Liver (tissue), 9 donors: ENCODE measurements around the gene FKBP15. TPM values are rescaled to one million over a fixed set of nuclear protein-coding genes. Genes with fewer than 3 reads are reported as not detected.
A peak's percentile ranks its signal among the peaks of the same experiment; 100 is the strongest.

Experiments used
- DNase-seq: peaks from one replicate; pipeline ENCODE4 v3.0.0-alpha.2; 2017; ENCODE audit warnings: low spot score
- H3K27ac ChIP-seq, 2 donors: one replicate each; pipeline ENCODE4 v1.7.0; 2013; ENCODE audit warnings: inconsistent platforms in 2 of 2, low read length in 2 of 2, control low read depth in 1 of 2, low read depth in 1 of 2, mild to moderate bottlenecking in 1 of 2
- H3K27me3 ChIP-seq, 4 donors: one replicate each; pipeline versions ENCODE4 v1.6.1 to v1.7.0; 2013; ENCODE audit warnings: low read length in 3 of 4, inconsistent platforms in 1 of 4, mild to moderate bottlenecking in 1 of 4, moderate library complexity in 1 of 4; ENCODE audit not compliant: control insufficient read depth in 4 of 4, insufficient read depth in 4 of 4
- H3K36me3 ChIP-seq, 4 donors: one replicate each; pipeline versions ENCODE4 v1.6.1 to v1.7.0; 2013; ENCODE audit warnings: low read length in 3 of 4, mild to moderate bottlenecking in 3 of 4, low read depth in 1 of 4, moderate library complexity in 1 of 4; ENCODE audit not compliant: control insufficient read depth in 4 of 4, insufficient read depth in 3 of 4
- H3K4me1 ChIP-seq, 4 donors: one replicate each; pipeline versions ENCODE4 v1.6.1 to v1.7.0; 2013; ENCODE audit warnings: low read length in 3 of 4, mild to moderate bottlenecking in 3 of 4, moderate library complexity in 1 of 4; ENCODE audit not compliant: control insufficient read depth in 4 of 4, insufficient read depth in 4 of 4
- H3K4me3 ChIP-seq, 3 donors: one replicate each; pipeline versions ENCODE4 v1.6.1 to v1.7.0; 2013; ENCODE audit warnings: low read length in 3 of 3, control low read depth in 1 of 3, low read depth in 1 of 3, mild to moderate bottlenecking in 1 of 3
- H3K9ac ChIP-seq, 2 donors: one replicate each; pipeline ENCODE4 v1.7.0; 2013; ENCODE audit warnings: low read length in 2 of 2, mild to moderate bottlenecking in 2 of 2, moderate library complexity in 2 of 2, control low read depth in 1 of 2, low read depth in 1 of 2
- H3K9me3 ChIP-seq, 4 donors: one replicate each; pipeline versions ENCODE4 v1.6.1 to v1.7.0; 2013; ENCODE audit warnings: low read length in 3 of 4; ENCODE audit not compliant: control insufficient read depth in 4 of 4
- EGR1 ChIP-seq, 2 donors: IDR thresholded peaks; 2 replicates each; pipeline ENCODE4 v1.6.1; 2016 to 2018; ENCODE audit warnings: antibody characterized with exemption in 2 of 2, low read depth in 2 of 2
- FOXA1 ChIP-seq: IDR thresholded peaks from 2 replicates; pipeline ENCODE4 v1.6.1; 2016; ENCODE audit warnings: antibody characterized with exemption
- FOXA2 ChIP-seq: IDR thresholded peaks from 2 replicates; pipeline ENCODE4 v1.6.1; 2016; ENCODE audit warnings: antibody characterized with exemption
- HNF4A ChIP-seq, 2 donors: conservative IDR thresholded peaks; 2 replicates each; pipeline ENCODE4 v1.6.1; 2016; ENCODE audit warnings: antibody characterized with exemption in 2 of 2, mild to moderate bottlenecking in 2 of 2
- HNF4G ChIP-seq: IDR thresholded peaks from 2 replicates; pipeline ENCODE4 v1.6.1; 2016; ENCODE audit warnings: antibody characterized with exemption
- JUND ChIP-seq, 2 donors: IDR thresholded peaks; 2 replicates each; pipeline ENCODE4 v1.6.1; 2016; ENCODE audit warnings: antibody characterized with exemption in 2 of 2
- NR2F2 ChIP-seq: IDR thresholded peaks from 2 replicates; pipeline ENCODE4 v1.6.1; 2016; ENCODE audit warnings: antibody characterized with exemption
- RAD21 ChIP-seq, 2 donors: IDR thresholded peaks; 2 replicates each; pipeline ENCODE4 v1.6.1; 2016; ENCODE audit warnings: antibody characterized with exemption in 2 of 2, mild to moderate bottlenecking in 2 of 2
- REST ChIP-seq: IDR thresholded peaks from 2 replicates; pipeline ENCODE4 v1.6.1; 2016; ENCODE audit warnings: antibody characterized with exemption, mild to moderate bottlenecking
- RXRA ChIP-seq, 2 donors: IDR thresholded peaks; 2 replicates each; pipeline ENCODE4 v1.6.1; 2017 to 2018; ENCODE audit warnings: antibody characterized with exemption in 2 of 2, mild to moderate bottlenecking in 1 of 2
- SP1 ChIP-seq: IDR thresholded peaks from 2 replicates; pipeline ENCODE4 v1.6.1; 2018; ENCODE audit warnings: antibody characterized with exemption, mild to moderate bottlenecking
- TAF1 ChIP-seq: conservative IDR thresholded peaks from 2 replicates; pipeline ENCODE4 v1.6.1; 2016; ENCODE audit warnings: antibody characterized with exemption, mild to moderate bottlenecking
- YY1 ChIP-seq: IDR thresholded peaks from 2 replicates; pipeline ENCODE4 v1.6.1; 2016; ENCODE audit warnings: antibody characterized with exemption, mild to moderate bottlenecking
- WGBS: extraction: QIAGEN DNeasy Blood & Tissue Kit; methylation state at CpG from one replicate; pipeline ENCODE4 v1.1.7; 2013; 5-methylcytosine and 5-hydroxymethylcytosine counted together
- polyA plus RNA-seq, 2 donors: library from polyadenylated mRNA; stranded (reverse) in 1 of 2; unstranded in 1 of 2; fragments of 200-250 nt in 1 of 2; fragments of >200 nt in 1 of 2; fragmentation: Nextera tagmentation in 1 of 2; extraction: Ambion mirVana in 1 of 2; gene quantifications; one replicate each; pipeline versions ENCODE4 v1.2.1 to v1.2.3, GENCODE V29; 2013 to 2015
- total RNA-seq, 2 donors: library from RNA; depleted of rRNA; stranded (reverse); fragments of >200 nt; gene quantifications; one replicate each; pipeline ENCODE4 v1.2.3, GENCODE V29; 2014
- TF ChIP-seq, protein P1 (sequence below): fragments of 150-350 bp; IDR thresholded peaks from 2 replicates; pipeline ENCODE4 v1.5.1; 2017; ENCODE audit warnings: improper control_type of control experiment, low read depth, low read length; ENCODE audit not compliant: missing input control
- TF ChIP-seq, protein P2 (sequence below): IDR thresholded peaks from 2 replicates; pipeline ENCODE4 v1.6.1; 2016; ENCODE audit warnings: antibody characterized with exemption
- donor health status: healthy.
- donor health status: healthy.
- donor health status: healthy.
- donor health status: healthy.
- donor health status: healthy.

The FKBP15 gene
- total and polyA plus RNA-seq, 4 donors, result 6.2 to 18.2 (median 12.9) TPM

DNA sequence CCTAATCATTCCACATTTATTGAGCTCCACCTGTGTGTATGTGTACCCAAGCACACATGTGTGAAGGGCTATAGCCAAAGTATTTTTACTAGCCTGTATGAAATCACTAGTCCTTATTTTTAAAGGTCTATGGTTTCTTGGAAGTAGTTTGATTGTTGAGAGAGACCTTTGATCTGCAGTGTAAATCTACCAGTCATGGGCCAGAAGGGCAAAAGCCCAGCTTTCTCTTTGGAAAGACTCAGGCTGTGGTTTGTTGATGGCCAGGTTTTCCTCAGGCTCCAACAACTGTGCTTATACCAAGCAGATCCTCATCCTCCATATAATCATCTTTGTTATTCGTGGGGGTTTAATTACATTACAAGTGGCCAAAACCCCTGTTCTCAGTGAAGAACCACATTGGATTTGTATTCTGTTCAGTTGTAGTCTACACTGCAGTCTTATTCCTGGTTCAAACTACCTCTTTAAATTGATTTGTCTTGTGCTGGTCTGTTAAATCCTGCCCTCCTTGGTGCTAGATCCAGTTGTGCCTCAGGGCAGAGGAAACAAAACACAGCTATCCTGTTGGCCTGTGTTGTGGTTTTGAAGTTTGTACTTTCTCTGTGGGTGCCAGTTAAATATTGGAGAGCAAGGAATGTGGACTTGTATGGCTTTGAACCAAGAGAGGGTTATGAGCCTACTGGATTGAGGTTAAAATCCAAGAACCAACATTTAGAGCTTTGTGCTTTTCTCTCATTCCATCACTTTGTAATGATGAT lies 41.0 kb upstream of the FKBP15 start:
- H3K4me3 ChIP-seq, result no peak overlapping the region
- no peaks in the 10 kb centered on the region for H3K27me3 ChIP-seq
- no peak overlapping the region for H3K9ac ChIP-seq
- WGBS, result 48% methylated on average over 1 of the region's 1 CpG
- peaks cover 1 to 39% (median 29%) of the 10 kb centered on the region in 4 donors for H3K4me1 ChIP-seq
- DNase-seq, result no peak
- peak overlapping the region; percentile 38 to 73 for H3K27ac ChIP-seq
- H3K9me3 ChIP-seq, result no peaks in the 10 kb centered on the region
- H3K36me3 ChIP-seq, result peaks cover 0 to 25% (median 16%) of the 10 kb centered on the region in 4 donors
- TF ChIP-seq TAF1, result peak; percentile 74
- TF ChIP-seq JUND (IDR thresholded peaks at IDR 0.05), result peak; percentile 35 to 48
- TF ChIP-seq FOXA2, result no peak
- peak; percentile 78 to 87 for TF ChIP-seq HNF4A (conservative IDR thresholded peaks at IDR 0.05)
- TF ChIP-seq, protein P1, sequence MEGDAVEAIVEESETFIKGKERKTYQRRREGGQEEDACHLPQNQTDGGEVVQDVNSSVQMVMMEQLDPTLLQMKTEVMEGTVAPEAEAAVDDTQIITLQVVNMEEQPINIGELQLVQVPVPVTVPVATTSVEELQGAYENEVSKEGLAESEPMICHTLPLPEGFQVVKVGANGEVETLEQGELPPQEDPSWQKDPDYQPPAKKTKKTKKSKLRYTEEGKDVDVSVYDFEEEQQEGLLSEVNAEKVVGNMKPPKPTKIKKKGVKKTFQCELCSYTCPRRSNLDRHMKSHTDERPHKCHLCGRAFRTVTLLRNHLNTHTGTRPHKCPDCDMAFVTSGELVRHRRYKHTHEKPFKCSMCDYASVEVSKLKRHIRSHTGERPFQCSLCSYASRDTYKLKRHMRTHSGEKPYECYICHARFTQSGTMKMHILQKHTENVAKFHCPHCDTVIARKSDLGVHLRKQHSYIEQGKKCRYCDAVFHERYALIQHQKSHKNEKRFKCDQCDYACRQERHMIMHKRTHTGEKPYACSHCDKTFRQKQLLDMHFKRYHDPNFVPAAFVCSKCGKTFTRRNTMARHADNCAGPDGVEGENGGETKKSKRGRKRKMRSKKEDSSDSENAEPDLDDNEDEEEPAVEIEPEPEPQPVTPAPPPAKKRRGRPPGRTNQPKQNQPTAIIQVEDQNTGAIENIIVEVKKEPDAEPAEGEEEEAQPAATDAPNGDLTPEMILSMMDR, result no peak
- peak in 1 of 2 donors; percentile 48 for TF ChIP-seq RAD21 (IDR thresholded peaks at IDR 0.05)
- TF ChIP-seq HNF4G, result peak; percentile 48
- TF ChIP-seq SP1, result peak; percentile 75
- TF ChIP-seq EGR1 (IDR thresholded peaks at IDR 0.05; ENCODE audit: low read depth in 2 of 2), result no peak
- TF ChIP-seq YY1, result peak; percentile 48
- TF ChIP-seq, protein P2, sequence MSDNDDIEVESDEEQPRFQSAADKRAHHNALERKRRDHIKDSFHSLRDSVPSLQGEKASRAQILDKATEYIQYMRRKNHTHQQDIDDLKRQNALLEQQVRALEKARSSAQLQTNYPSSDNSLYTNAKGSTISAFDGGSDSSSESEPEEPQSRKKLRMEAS, result peak; percentile 24
- peak; percentile 39 for TF ChIP-seq RXRA (IDR thresholded peaks at IDR 0.05)

- 32% methylated on average over 1 of the region's 1 CpG for WGBS
- no peaks in the 10 kb centered on the region for H3K9me3 ChIP-seq
- TF ChIP-seq NR2F2 (no peak), FOXA2 (peak; percentile 94), JUND (IDR thresholded peaks at IDR 0.05) (peak in 1 of 2 donors; percentile 24), YY1 (peak; percentile 45), RAD21 (IDR thresholded peaks at IDR 0.05) (peak in 1 of 2 donors; percentile 7), FOXA1 (peak; percentile 89), HNF4A (conservative IDR thresholded peaks at IDR 0.05) (peak; percentile 50 to 56), REST (no peak), HNF4G (no peak), RXRA (IDR thresholded peaks at IDR 0.05) (peak; percentile 25 to 57)
- TF ChIP-seq, protein P2, result no peak
- TF ChIP-seq, protein P1, result no peak
- no peak overlapping the region for H3K4me3 ChIP-seq
- peaks cover 2 to 21% (median 16%) of the 10 kb centered on the region in 4 donors for H3K36me3 ChIP-seq
- no peak overlapping the region for H3K9ac ChIP-seq
- DNase-seq, result no peak
- peak overlapping the region; percentile 48 to 54 for H3K27ac ChIP-seq
- H3K27me3 ChIP-seq, result no peaks in the 10 kb centered on the region
- peaks cover 1 to 44% (median 30%) of the 10 kb centered on the region in 4 donors for H3K4me1 ChIP-seq
Measured at GRCh38 chr9:113258282-113258681, 37.2 kb upstream of the FKBP15 start.
